HL-60 (cell line): ENCODE results near the gene LMO4.

Experiments used
- DNase-seq, 2 experiments: peaks; one replicate each; pipeline ENCODE4 v3.0.0-alpha.2; 2010 to 2020; ENCODE audit warnings: low read depth in 1 of 2, low spot score in 1 of 2
- H3K27ac ChIP-seq: fragments of 250-450 bp; sonication (Bioruptor Pico); replicated peaks from 2 replicates; pipeline ENCODE4 v1.5.1; 2020; ENCODE audit warnings: mild to moderate bottlenecking, moderate library complexity
- H3K27me3 ChIP-seq: fragments of 250-450 bp; sonication (Bioruptor Pico); 2 replicates; pipeline ENCODE4 v1.5.1; 2021; ENCODE audit warnings: mild to moderate bottlenecking, moderate library complexity; ENCODE audit not compliant: insufficient read depth, poor library complexity, severe bottlenecking
- H3K4me3 ChIP-seq: replicated peaks from 2 replicates; pipeline ENCODE4 v1.5.1; 2011; ENCODE audit warnings: mild to moderate bottlenecking, control low read depth, low read length; ENCODE audit not compliant: insufficient read depth
- GABPA ChIP-seq: IDR thresholded peaks from 2 replicates; pipeline ENCODE4 v1.6.1; 2012; ENCODE audit warnings: low read depth
- POLR2AphosphoS5 ChIP-seq: IDR thresholded peaks from 2 replicates; pipeline ENCODE4 v1.6.1; 2012; ENCODE audit warnings: low read depth
- SPI1 ChIP-seq: IDR thresholded peaks from 2 replicates; pipeline ENCODE4 v1.6.1; 2012; ENCODE audit warnings: low read depth, mild to moderate bottlenecking, borderline replicate concordance
- TF ChIP-seq, protein P1 (sequence below): IDR thresholded peaks from 2 replicates; pipeline ENCODE4 v1.6.1; 2012; ENCODE audit warnings: low read depth; ENCODE audit not compliant: insufficient replicate concordance
- TF ChIP-seq, protein P2 (sequence below): IDR thresholded peaks from one replicate; pipeline ENCODE4 v1.5.1; 2011; ENCODE audit warnings: low read length, control low read depth, inconsistent platforms; ENCODE audit not compliant: insufficient read depth

Gene LMO4

DNA sequence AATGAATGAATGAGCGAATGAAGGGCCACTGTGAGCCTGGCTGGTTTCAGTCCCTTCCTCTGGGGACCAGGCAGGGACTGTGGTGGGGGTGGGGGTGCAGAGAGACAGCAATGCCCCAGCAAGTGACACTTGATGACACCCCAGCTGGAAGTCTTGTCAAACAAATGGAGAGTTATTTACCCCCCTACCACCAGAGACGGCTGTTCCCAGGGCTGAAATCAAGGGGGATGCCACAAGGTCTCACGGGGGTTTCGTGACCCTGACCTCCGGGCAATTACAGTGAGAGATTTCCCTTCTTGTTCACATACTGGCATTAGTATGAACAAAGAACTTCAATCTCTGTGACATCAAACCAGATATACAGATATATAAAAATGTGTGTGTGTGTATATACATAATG, 34.0 kb upstream of the LMO4 start:
- Histone ChIP-seq H3K4me3 (no peak overlapping the region), H3K27ac (no peak overlapping the region), H3K27me3 (no peaks in the 10 kb centered on the region)
- DNase-seq = no peak
- TF ChIP-seq POLR2AphosphoS5 (no peak), GABPA (no peak), SPI1 (no peak)
- TF ChIP-seq, protein P1, sequence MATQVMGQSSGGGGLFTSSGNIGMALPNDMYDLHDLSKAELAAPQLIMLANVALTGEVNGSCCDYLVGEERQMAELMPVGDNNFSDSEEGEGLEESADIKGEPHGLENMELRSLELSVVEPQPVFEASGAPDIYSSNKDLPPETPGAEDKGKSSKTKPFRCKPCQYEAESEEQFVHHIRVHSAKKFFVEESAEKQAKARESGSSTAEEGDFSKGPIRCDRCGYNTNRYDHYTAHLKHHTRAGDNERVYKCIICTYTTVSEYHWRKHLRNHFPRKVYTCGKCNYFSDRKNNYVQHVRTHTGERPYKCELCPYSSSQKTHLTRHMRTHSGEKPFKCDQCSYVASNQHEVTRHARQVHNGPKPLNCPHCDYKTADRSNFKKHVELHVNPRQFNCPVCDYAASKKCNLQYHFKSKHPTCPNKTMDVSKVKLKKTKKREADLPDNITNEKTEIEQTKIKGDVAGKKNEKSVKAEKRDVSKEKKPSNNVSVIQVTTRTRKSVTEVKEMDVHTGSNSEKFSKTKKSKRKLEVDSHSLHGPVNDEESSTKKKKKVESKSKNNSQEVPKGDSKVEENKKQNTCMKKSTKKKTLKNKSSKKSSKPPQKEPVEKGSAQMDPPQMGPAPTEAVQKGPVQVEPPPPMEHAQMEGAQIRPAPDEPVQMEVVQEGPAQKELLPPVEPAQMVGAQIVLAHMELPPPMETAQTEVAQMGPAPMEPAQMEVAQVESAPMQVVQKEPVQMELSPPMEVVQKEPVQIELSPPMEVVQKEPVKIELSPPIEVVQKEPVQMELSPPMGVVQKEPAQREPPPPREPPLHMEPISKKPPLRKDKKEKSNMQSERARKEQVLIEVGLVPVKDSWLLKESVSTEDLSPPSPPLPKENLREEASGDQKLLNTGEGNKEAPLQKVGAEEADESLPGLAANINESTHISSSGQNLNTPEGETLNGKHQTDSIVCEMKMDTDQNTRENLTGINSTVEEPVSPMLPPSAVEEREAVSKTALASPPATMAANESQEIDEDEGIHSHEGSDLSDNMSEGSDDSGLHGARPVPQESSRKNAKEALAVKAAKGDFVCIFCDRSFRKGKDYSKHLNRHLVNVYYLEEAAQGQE = no peak
- TF ChIP-seq, protein P2, sequence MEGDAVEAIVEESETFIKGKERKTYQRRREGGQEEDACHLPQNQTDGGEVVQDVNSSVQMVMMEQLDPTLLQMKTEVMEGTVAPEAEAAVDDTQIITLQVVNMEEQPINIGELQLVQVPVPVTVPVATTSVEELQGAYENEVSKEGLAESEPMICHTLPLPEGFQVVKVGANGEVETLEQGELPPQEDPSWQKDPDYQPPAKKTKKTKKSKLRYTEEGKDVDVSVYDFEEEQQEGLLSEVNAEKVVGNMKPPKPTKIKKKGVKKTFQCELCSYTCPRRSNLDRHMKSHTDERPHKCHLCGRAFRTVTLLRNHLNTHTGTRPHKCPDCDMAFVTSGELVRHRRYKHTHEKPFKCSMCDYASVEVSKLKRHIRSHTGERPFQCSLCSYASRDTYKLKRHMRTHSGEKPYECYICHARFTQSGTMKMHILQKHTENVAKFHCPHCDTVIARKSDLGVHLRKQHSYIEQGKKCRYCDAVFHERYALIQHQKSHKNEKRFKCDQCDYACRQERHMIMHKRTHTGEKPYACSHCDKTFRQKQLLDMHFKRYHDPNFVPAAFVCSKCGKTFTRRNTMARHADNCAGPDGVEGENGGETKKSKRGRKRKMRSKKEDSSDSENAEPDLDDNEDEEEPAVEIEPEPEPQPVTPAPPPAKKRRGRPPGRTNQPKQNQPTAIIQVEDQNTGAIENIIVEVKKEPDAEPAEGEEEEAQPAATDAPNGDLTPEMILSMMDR = no peak

DNA sequence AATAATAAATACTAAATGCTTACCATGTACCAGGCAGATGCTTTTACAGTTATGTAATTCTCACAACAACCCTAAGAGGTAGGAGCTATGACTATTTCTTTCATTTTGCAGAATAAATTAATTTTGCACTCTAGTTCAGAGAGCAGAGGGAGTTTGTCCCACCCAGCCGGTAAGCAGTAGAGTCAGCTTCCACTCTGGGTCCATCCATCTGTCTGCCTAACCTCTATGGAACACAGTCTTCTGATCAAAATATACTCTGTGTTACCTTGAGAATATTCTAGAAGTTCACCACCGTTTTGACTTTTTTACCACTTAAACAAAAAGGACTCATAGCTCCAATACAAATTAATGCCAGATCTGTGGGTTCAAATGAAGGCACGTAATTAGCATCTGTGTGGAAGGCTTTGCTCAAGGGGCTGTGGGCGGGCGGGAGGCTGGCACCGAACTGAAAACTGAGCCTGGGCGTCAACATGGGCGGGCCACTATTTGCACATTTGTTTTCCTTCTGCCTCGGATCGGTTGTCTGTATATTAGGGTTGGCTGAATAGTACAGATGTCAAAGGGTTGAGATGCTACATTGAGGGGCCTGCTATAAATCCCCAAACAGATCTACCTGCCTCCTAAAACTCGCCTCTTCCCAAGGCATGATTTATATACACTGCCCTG, 33.1 kb upstream of the LMO4 start:
- no peak overlapping the region for H3K4me3 ChIP-seq
- DNase-seq = no peak
- TF ChIP-seq POLR2AphosphoS5 (no peak), GABPA (no peak), SPI1 (no peak)
- TF ChIP-seq, protein P2 = no peak
- TF ChIP-seq, protein P1 = no peak
- H3K27ac ChIP-seq = no peak overlapping the region
- H3K27me3 ChIP-seq = no peaks in the 10 kb centered on the region

DNA sequence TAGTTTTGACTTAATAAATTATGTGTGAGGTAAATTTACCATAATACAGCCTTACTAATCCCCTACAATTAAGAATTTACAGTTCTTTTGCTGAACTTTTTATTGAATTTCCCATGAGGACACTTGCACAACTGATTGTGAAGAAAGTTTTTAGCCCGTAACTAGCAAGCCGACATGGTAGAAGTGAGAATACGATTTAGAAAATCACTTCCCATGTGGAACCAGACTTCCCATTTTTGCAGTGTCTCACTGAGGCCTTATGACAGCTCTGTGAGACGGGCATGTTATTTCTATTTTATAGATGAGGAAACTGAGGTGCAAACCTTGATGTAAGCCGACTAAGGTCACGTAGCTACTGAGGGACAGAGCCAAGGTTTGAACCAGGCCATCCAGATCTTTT, 32.5 kb upstream of the LMO4 start:
- Histone ChIP-seq H3K4me3 (no peak overlapping the region), H3K27me3 (no peaks in the 10 kb centered on the region), H3K27ac (no peak overlapping the region)
- TF ChIP-seq, protein P2 = no peak
- peak; percentile 39; the same call in 1 of the 2 replicates for TF ChIP-seq SPI1
- no peak for DNase-seq

DNA sequence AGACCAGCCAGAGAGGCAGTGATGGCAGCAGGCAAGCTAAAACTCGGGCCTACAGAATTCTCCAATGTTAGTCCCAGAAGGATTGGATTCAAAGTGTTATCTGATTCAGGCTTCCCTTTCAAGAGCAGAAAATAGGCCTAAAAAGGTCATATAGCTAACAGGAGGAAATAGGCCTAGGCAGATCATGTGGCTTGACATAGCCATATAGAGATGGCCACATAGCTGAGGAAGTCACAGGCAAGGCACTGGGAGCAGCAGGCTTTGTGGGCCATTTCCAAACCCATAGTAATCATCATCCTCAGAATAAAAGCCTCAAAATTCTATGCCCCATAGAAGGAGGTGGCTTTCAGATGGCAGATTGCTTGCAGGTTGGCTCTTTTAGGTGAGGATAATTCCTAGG, 29.0 kb upstream of the LMO4 start:
- Histone ChIP-seq H3K27ac (no peak overlapping the region), H3K27me3 (no peaks in the 10 kb centered on the region), H3K4me3 (no peak overlapping the region)
- TF ChIP-seq GABPA = no peak
- TF ChIP-seq SPI1 = no peak
- no peak for TF ChIP-seq POLR2AphosphoS5
- TF ChIP-seq, protein P1 = no peak
- TF ChIP-seq, protein P2 = no peak
- DNase-seq = no peak
